ENCODE data around the gene MOCOS.
"Not testable (repeated sequence)": the region's sequence is repeated elsewhere in the genome, so short reads cannot be mapped to it uniquely, and the experiment has no call there.

Gene MOCOS, protein sequence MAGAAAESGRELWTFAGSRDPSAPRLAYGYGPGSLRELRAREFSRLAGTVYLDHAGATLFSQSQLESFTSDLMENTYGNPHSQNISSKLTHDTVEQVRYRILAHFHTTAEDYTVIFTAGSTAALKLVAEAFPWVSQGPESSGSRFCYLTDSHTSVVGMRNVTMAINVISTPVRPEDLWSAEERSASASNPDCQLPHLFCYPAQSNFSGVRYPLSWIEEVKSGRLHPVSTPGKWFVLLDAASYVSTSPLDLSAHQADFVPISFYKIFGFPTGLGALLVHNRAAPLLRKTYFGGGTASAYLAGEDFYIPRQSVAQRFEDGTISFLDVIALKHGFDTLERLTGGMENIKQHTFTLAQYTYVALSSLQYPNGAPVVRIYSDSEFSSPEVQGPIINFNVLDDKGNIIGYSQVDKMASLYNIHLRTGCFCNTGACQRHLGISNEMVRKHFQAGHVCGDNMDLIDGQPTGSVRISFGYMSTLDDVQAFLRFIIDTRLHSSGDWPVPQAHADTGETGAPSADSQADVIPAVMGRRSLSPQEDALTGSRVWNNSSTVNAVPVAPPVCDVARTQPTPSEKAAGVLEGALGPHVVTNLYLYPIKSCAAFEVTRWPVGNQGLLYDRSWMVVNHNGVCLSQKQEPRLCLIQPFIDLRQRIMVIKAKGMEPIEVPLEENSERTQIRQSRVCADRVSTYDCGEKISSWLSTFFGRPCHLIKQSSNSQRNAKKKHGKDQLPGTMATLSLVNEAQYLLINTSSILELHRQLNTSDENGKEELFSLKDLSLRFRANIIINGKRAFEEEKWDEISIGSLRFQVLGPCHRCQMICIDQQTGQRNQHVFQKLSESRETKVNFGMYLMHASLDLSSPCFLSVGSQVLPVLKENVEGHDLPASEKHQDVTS

GRCh38 chr18:36187193-36187825, at the start of gene MOCOS:
Gene MOCOS, plus strand, starts transcription at chr18:36187497. Its CDS starts 43 bp downstream, at chr18:36187540.
- peak; percentile 56 for DNase-seq

GRCh38 chr18:36139245-36139644, 48.1 kb upstream of the MOCOS start:
- DNase-seq, result no peak

DNA sequence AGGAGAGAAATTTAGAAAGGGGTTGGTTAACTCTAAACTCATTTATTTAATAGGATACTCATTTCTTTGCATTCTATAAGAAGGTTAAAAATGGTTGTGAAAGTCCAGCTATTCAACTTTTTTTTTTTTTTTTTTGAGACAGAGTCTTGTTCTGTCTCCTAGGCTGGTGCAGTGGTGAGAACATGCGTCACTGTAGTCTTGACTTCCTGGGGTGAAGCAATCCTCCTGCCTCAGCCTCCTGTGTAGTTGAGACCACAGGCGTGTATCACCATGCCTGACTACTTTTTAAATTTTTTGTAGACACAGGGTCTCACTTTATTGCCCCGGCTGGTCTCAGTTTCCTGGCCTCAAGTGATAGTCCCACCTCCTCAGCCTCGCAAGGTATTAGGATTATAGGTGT, 45.7 kb upstream of the MOCOS start:
- DNase-seq, result no peak

DNA sequence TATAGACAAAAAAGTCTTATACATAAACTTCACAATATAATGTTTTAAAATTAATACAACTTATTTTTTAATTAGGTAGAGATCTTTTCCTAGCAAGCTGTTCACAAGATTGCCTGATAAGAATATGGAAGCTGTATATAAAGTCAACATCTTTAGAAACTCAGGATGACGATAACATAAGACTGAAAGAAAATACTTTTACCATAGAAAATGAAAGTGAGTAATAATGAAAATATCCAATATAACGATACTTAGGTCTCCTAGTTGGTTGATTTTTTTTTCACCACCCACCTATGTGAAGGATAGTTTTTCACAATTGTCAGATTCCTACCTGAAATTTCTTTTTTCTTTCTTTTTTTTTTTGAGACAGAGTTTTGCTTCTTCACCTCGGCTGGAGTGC, 44.5 kb upstream of the MOCOS start:
- DNase-seq, result no peak

DNA sequence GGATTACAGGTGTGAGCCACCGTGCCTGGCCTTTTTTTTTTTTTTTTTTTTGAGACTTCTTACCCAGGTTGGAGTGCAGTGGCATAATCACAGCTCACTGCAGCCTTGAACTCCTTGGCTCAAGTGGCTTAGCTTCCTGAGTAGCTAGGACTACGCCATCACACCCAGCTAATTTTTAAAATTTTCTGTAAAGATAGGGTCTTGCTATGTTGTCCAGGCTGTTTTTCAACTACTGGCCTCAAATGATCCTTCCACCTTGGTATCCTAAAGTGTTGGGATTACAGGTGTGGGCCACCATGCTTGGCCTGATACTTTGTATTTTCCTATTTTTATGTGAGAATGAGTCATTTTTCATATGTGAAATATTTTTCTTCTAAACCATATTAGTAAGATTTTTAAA, 43.9 kb upstream of the MOCOS start:
- no peak for DNase-seq

GRCh38 chr18:36149514-36150289, 37.6 kb upstream of the MOCOS start:
- DNase-seq, result no peak

DNA sequence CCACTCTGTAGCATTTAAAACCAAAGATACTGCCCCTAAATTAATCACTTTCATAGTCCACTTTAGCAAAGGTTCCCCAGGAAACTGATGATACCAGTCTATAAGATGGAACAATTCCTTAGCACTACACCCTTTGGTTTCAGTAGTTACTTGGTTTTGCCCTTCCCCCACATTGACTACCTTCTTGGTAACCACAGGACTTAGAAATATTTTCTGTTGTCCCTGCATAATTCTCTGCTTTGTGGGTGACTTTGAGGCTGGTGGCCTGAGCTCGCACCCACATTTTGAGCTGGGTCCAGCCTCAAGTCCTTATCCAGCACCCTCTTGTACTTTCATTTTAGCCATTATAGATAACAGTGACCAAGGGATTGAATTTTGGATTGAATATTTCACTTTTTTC, 34.5 kb upstream of the MOCOS start:
- DNase-seq, result no peak

GRCh38 chr18:36153203-36153602, 34.1 kb upstream of the MOCOS start:
- DNase-seq, result no peak

DNA sequence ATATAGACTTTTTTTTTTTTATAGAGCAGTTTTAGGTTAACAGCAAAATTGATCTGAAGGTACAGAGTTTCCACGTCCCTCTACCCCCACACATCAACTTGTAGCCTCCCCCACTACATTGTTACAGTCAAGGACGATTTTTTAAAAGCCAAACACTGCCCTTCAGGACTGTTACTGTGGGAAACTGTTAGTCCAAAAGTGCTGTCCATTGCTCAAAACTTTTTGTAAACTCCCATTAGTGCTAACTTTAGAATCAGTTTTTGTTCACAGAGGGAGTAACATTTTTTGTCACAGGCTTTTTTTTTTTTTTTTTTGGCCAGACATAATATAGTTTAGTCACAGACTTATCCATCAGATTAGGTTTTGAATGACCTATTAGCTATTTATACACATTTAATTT, 33.5 kb upstream of the MOCOS start:
- no peak for DNase-seq

GRCh38 chr18:36155851-36156757, 31.2 kb upstream of the MOCOS start:
- DNase-seq, result no peak

- no peak for DNase-seq
Observed at GRCh38 chr18:36157441-36157840, 29.9 kb upstream of the MOCOS start.

DNA sequence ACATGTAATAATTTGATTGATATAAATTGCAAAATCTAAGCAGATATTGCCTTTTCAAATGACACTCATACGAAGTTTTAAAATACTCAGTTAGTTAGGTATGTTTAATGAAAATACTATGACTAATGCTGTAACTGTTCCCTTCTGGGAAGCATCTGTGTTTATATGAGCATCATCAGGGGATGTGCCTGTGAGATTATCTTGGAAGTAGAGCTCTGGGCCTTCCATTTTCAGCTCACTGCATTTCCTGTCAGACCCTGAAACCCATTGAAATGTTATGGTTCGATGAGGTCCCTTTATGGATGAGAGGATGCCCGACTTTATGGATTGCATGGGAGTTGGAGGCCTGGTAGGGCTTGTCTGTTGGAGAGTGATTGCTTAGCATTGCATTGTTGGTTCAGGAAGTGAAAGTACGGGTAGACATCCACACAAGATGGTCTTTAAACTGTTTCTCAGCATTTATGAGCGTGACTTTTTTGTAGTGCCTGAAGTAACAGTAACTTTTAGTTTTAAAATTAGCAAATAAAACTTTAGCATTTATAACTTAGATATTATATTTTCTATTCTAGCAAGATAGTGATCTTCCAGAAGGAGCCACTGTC, 28.9 kb upstream of the MOCOS start:
- DNase-seq, result no peak

- DNase-seq, result no peak
Observed at GRCh38 chr18:36160959-36161371, 26.3 kb upstream of the MOCOS start.

DNA sequence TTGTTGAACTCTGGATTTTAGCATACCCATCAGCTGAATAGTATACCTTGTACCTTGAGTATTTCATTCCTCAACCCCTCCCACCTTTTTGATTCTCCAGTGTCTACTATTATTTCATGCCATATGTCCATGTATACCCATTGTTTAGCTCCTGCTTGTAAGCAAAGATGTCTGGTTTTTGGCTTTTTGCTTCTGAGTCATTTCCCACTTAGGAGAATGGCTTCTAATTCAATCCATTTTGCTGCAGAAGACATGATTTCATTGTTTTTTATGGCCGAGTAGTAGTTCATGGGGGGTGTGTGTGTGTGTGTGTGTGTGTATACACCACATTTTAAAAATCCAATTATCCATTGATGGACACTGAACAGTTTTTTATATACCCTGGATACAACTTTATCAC, 24.3 kb upstream of the MOCOS start:
- no peak for DNase-seq

GRCh38 chr18:36167692-36168218, 19.5 kb upstream of the MOCOS start:
- DNase-seq, result no peak

DNA sequence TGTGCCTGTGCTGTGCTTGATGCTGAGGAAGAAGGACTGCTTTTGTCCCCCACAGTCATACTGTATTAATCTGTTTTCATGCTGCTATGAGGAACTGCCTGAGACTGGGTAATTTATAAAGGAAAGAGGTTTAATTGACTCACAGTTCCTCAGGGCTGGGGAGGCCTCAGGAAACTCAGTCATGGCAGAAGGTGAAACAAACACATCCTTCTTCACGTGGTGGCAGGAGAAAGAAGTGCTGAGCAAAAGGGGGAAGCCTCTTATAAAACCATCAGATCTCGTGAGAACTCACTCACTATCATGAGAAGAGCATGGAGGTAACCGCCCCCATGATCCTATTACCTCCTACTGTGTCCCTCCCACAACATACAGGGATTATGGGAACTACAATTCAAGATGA, 19.0 kb upstream of the MOCOS start:
- DNase-seq, result not testable (repeated sequence)

- no peak for DNase-seq
Observed at GRCh38 chr18:36169938-36170337, 17.4 kb upstream of the MOCOS start.

DNA sequence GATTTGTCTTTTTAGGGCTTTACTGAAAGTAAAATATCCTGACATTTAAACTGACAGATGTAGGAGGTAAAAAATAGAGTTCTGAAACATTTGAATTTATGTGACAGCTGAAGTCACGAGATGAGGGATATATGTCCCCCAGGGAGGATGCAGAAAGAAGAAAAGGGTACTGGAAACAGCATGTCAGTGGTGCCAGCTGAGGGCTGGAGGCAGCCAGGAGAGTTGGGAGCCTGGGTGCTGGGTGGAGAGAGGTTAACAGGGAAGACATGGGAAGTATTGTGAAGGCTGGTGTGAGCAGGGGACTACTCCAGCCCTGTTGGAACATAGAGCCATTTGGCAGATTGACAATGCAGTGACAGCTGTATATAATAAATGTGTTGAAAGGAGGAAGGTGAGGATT, 11.8 kb upstream of the MOCOS start:
- DNase-seq, result no peak

GRCh38 chr18:36176177-36176584, 11.1 kb upstream of the MOCOS start:
- no peak for DNase-seq

GRCh38 chr18:36176711-36177110, 10.6 kb upstream of the MOCOS start:
- no peak for DNase-seq

- DNase-seq, result no peak
Observed at GRCh38 chr18:36177913-36178312, 9.4 kb upstream of the MOCOS start.
